ENCODE measurements around the gene RIOK3. TPM values are rescaled to one million over a fixed set of nuclear protein-coding genes. Genes with fewer than 3 reads are reported as not detected.
A peak's percentile ranks its signal among the peaks of the same experiment; 100 is the strongest.

Gene RIOK3
- polyA plus RNA-seq, 1 donor from 2014 or later: 109 TPM

DNA sequence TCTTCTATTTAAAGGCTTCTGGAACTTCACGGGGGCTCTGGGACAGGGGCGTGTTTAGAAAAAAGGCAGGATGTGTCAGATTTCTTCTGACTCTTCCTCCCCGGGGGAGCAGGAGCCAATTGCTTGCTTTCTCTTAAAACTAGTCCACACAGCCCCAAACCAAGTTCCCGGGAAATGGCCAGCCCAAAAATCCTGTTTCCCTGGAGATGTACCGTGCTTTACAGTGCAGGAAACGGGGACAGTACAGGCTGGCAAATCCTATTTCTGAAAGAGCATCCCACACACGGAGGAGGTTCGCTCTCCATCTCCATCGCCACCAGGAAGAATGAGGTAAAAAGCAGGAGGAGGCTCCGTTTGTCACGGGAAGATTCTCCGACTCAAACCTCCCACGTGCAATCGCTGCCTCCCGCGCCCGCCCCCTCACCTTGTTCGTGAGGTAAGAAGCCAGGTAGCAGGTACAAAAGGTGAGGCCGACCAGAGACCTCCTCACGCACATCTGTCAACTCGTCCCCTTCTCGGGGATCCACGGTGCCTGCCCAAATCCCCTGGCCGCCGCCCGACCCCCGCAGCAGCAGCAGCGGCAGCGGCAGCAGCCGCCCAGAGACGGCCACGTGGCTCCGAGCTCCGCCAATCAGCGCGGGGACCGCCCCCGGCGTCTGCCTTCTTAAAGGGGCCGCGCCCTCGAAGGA is 15.6 kb upstream of the RIOK3 start:
- H3K27ac ChIP-seq (ENCODE audit: low read length): no peak overlapping the region
- no peaks in the 10 kb centered on the region for H3K9me3 ChIP-seq (ENCODE audit: low read length)
- peak overlapping the region; percentile 61 for H3K9ac ChIP-seq (ENCODE audit: low read length)
- no peaks in the 10 kb centered on the region for H3K9me2 ChIP-seq (ENCODE audit: insufficient read depth, low read length)
- H3F3A ChIP-seq (ENCODE audit: insufficient read depth, low read length, poor library complexity, severe bottlenecking): no peaks in the 10 kb centered on the region
- H3K4me2 ChIP-seq (ENCODE audit: low read length): peak overlapping the region; percentile 70
- H4K20me1 ChIP-seq (ENCODE audit: insufficient read depth): no peaks in the 10 kb centered on the region
- no peaks in the 10 kb centered on the region for H3K27me3 ChIP-seq (ENCODE audit: insufficient read depth, low read depth, low read length)
- H3K36me3 ChIP-seq (ENCODE audit: insufficient read depth, low read length): no peaks in the 10 kb centered on the region
- H3K79me2 ChIP-seq (replicated peaks; ENCODE audit: insufficient read depth, low read length): no peaks in the 10 kb centered on the region
- TF ChIP-seq EZH2 (IDR thresholded peaks at IDR 0.05; ENCODE audit: borderline replicate concordance, insufficient read depth, low read length, poor library complexity, severe bottlenecking) (no peak), MXI1 (conservative IDR thresholded peaks at IDR 0.05; ENCODE audit: poor library complexity, severe bottlenecking) (peak; percentile 97), EP300 (conservative IDR thresholded peaks at IDR 0.05; ENCODE audit: poor library complexity, severe bottlenecking) (no peak), RAD21 (conservative IDR thresholded peaks at IDR 0.05) (peak; percentile 24), REST (IDR thresholded peaks at IDR 0.05; ENCODE audit: borderline replicate concordance) (no peak), SMC3 (conservative IDR thresholded peaks at IDR 0.05; ENCODE audit: poor library complexity) (no peak), CTCF (IDR thresholded peaks at IDR 0.05; ENCODE audit: poor library complexity, severe bottlenecking) (peak; percentile 7), POLR2AphosphoS5 (IDR thresholded peaks at IDR 0.05) (peak; percentile 32), TAF1 (IDR thresholded peaks at IDR 0.05; ENCODE audit: low read depth) (no peak)
- peak overlapping the region; percentile 81 for H3K4me3 ChIP-seq (ENCODE audit: low read length)
- H2AFZ ChIP-seq (ENCODE audit: low read depth, low read length): peak overlapping the region; percentile 52

DNA sequence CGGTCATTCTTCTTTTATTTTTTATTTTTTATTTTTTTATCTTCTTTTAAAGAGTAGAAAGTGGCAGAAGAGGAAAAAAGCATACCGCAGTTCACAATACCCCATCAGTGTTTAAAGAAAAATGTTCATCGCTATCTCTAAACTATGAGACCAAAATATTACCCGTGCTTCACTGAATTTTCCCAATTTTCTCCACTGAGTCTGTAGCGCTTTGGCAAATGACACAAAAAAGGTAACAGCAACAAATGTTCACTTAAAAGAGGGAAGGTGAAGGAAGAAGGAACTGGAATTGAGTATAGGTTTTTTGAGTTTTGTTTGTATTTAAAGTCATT is 15.1 kb upstream of the RIOK3 start:
- H3F3A ChIP-seq (ENCODE audit: insufficient read depth, low read length, poor library complexity, severe bottlenecking): no peaks in the 10 kb centered on the region
- H3K4me2 ChIP-seq (ENCODE audit: low read length): peak overlapping the region; percentile 46
- no peaks in the 10 kb centered on the region for H3K9me3 ChIP-seq (ENCODE audit: low read length)
- H3K27ac ChIP-seq (ENCODE audit: low read length): no peak overlapping the region
- H3K27me3 ChIP-seq (ENCODE audit: insufficient read depth, low read depth, low read length): no peaks in the 10 kb centered on the region
- H3K4me3 ChIP-seq (ENCODE audit: low read length): peak overlapping the region; percentile 81
- H3K79me2 ChIP-seq (replicated peaks; ENCODE audit: insufficient read depth, low read length): no peaks in the 10 kb centered on the region
- no peaks in the 10 kb centered on the region for H3K9me2 ChIP-seq (ENCODE audit: insufficient read depth, low read length)
- TF ChIP-seq EP300 (conservative IDR thresholded peaks at IDR 0.05; ENCODE audit: poor library complexity, severe bottlenecking) (no peak), MXI1 (conservative IDR thresholded peaks at IDR 0.05; ENCODE audit: poor library complexity, severe bottlenecking) (no peak), EZH2 (IDR thresholded peaks at IDR 0.05; ENCODE audit: borderline replicate concordance, insufficient read depth, low read length, poor library complexity, severe bottlenecking) (no peak), SMC3 (conservative IDR thresholded peaks at IDR 0.05; ENCODE audit: poor library complexity) (no peak), TAF1 (IDR thresholded peaks at IDR 0.05; ENCODE audit: low read depth) (no peak), POLR2AphosphoS5 (IDR thresholded peaks at IDR 0.05) (no peak), RAD21 (conservative IDR thresholded peaks at IDR 0.05) (no peak), CTCF (IDR thresholded peaks at IDR 0.05; ENCODE audit: poor library complexity, severe bottlenecking) (no peak), REST (IDR thresholded peaks at IDR 0.05; ENCODE audit: borderline replicate concordance) (no peak)
- H3K36me3 ChIP-seq (ENCODE audit: insufficient read depth, low read length): no peaks in the 10 kb centered on the region
- H3K9ac ChIP-seq (ENCODE audit: low read length): no peak overlapping the region
- H2AFZ ChIP-seq (ENCODE audit: low read depth, low read length): peak overlapping the region; percentile 46
- no peaks in the 10 kb centered on the region for H4K20me1 ChIP-seq (ENCODE audit: insufficient read depth)
